ENCODE results near the gene FHL5.
"Not testable (repeated sequence)": the region's sequence is repeated elsewhere in the genome, so short reads cannot be mapped to it uniquely, and the experiment has no call there.

Gene FHL5

DNA sequence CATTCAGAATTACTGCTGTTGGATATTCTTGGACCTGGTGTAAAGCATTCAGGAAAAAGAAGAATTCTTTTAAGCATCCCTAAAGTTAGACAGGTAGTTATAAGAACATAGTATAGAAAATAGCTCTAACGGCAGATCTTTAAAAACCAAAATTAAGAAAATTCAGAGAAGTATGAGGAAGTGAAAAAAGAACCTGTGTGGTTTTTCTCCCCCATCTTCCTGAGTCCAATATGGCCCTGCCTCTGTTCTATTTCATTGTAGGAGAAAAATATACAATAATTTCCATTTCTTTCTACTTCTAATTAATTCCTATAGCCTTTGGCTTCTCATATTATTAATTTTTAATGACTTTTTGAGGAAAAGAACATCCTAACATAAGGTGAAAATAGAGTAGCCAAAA, 47.1 kb downstream of the FHL5 start:
- no peak for DNase-seq (ENCODE audit: low read depth, low spot score)

- DNase-seq (ENCODE audit: low read depth, low spot score): no peak
These were observed 48.5 kb downstream of the FHL5 start for GRCh38 chr6:96611342-96611991.

GRCh38 chr6:96613291-96613999, 50.5 kb downstream of the FHL5 start:
- DNase-seq (ENCODE audit: low read depth, low spot score): no peak

GRCh38 chr6:96620851-96621250, 57.9 kb downstream of the FHL5 start:
- no peak for DNase-seq (ENCODE audit: low read depth, low spot score)

- no peak for DNase-seq (ENCODE audit: low read depth, low spot score)
These were observed 59.1 kb downstream of the FHL5 start for GRCh38 chr6:96621983-96622382.

DNA sequence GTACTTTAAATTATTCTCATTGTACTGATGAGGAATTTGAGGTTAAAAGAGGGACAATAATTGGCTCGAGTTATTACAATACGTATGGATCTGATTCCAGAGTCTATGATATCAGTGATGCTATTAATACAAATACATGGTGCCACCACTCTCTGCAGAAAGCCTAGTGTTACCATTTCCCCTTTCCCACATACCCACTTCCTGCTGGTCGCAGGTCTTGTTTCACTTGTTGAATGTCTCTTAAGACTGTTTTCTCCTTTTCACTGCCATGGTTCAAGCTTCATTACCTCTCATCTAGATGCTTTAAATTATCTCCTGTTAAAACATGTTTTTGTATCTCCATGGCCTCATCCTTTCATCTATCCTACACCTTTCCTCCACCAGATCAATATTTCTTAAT, 62.0 kb downstream of the FHL5 start:
- no peak for DNase-seq (ENCODE audit: low read depth, low spot score)

GRCh38 chr6:96626759-96627364, 63.9 kb downstream of the FHL5 start:
- DNase-seq (ENCODE audit: low read depth, low spot score): no peak

GRCh38 chr6:96631248-96631647, 68.3 kb downstream of the FHL5 start:
- DNase-seq (ENCODE audit: low read depth, low spot score): no peak

DNA sequence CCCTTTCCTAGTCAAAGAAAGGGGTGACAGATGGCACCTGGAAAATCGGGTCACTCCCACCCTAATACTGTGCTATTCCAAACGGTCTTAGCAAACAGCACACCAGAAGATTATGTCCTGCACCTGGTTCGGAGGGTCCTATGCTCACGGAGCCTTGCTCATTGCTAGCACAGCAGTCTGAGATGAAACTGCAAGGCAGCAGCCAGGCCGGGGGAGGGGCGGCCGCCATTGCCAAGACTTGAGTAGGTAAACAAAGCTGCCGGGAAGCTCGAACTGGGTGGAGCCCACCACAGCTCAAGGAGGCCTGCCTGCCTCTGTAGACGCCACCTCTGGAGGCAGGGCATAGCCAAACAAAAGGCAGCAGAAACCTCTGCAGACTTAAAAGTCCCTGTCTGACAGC, 75.1 kb downstream of the FHL5 start:
- not testable (repeated sequence) for DNase-seq (ENCODE audit: low read depth, low spot score)

GRCh38 chr6:96645106-96645505, 82.2 kb downstream of the FHL5 start:
- no peak for DNase-seq (ENCODE audit: low read depth, low spot score)

DNA sequence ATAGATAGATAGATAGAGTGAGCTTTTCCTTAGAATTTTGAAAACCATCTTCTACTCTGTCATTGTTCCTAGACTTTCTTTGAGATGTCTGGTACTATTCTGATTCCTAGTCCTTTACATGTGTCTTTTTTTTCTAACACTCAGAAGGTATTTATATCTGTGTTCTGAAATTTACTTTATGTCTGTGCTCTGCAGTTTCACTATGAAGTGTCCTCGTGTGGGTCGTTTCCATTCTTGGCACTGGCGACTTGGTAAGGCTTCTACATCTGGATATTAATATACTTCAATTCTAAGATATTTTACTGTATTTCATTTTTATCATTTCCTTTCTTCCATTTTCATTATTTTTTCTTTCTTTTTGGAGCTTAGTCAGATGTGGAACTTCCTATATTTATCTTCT, 87.0 kb downstream of the FHL5 start:
- no peak for DNase-seq (ENCODE audit: low read depth, low spot score)

DNA sequence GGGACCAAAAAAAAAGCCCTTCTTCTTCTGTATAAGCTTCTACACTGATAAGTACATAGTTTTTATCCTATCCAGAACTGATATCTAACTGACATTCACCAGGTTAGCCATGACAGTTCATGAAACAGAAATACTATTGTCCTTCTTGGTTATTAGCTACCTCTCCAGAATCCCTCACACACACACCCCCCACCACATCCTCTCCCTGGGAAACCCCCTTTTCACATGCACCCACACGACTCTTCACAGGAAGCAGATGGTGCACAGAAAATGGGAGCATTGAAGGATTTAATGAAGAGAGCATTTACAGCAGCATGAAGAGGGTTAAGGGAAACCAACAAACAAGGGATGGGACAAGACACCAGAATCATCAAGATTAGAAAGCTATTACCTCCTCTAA, 88.9 kb downstream of the FHL5 start:
- DNase-seq (ENCODE audit: low read depth, low spot score): no peak

- no peak for DNase-seq (ENCODE audit: low read depth, low spot score)
These were observed 89.6 kb downstream of the FHL5 start for GRCh38 chr6:96652552-96652951.

- DNase-seq (ENCODE audit: low read depth, low spot score): no peak
These were observed 90.3 kb downstream of the FHL5 start for GRCh38 chr6:96653181-96653580.

- DNase-seq (ENCODE audit: low read depth, low spot score): no peak
These were observed 93.6 kb downstream of the FHL5 start for GRCh38 chr6:96656567-96656966.

GRCh38 chr6:96657344-96657743, 94.4 kb downstream of the FHL5 start:
- no peak for DNase-seq (ENCODE audit: low read depth, low spot score)

DNA sequence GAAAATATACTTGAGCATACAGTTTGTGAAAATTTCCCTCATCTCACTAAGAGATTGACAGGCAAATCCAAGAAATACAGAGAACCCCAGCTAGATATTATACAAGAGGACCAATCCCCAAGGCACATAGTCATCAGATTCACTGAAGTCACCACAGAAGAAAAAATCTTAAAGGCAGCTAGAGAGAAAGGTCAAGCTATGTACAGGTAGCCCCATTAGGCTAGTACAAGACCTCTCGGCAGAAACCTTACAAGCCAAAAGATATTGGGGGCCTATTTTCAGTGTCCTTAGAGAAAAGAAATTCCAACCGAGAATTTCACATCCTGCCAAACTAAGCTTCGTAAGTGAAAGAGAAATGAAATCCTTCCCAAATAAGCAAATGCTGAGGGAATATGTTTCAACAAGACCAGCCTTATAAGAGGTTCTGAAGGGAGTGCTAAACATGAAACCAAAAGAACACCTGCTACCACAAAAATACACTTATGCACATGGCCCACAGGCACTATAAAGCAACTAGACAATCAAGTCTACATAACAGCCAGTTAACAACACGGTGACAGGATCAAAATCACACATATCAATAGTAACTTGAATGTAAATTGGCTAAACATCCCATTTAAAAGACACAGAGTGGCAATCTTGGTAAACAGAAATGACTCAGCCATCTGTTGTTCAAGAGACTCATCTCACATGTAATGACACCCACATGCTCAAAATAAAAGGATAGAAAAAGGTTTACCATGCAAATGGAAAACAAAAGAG, 96.3 kb downstream of the FHL5 start:
- no peak for DNase-seq (ENCODE audit: low read depth, low spot score)

Data from brain pericyte (primary cell).